ENCODE results near the gene DNAJA4.

DNA sequence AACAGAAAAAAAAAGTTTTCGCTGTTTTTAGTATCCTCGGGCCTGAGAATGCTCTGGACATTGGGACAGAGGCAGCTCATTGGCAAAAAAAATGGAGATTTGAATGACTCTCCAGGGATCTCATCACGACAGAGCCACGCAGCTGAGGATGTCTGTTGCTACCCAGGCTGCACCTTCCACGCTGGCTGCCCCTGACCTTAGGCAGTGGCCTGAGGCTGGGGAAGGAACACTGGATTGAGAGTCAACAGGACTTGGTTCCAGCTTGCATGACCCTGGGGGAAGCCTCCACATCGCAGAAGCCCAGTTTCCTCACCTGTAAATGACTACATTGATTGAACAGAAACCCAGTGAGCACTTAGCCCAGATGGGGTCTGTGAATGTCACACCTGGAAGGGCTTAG, 21.3 kb upstream of the DNAJA4 start:
- TF ChIP-seq, protein P1, sequence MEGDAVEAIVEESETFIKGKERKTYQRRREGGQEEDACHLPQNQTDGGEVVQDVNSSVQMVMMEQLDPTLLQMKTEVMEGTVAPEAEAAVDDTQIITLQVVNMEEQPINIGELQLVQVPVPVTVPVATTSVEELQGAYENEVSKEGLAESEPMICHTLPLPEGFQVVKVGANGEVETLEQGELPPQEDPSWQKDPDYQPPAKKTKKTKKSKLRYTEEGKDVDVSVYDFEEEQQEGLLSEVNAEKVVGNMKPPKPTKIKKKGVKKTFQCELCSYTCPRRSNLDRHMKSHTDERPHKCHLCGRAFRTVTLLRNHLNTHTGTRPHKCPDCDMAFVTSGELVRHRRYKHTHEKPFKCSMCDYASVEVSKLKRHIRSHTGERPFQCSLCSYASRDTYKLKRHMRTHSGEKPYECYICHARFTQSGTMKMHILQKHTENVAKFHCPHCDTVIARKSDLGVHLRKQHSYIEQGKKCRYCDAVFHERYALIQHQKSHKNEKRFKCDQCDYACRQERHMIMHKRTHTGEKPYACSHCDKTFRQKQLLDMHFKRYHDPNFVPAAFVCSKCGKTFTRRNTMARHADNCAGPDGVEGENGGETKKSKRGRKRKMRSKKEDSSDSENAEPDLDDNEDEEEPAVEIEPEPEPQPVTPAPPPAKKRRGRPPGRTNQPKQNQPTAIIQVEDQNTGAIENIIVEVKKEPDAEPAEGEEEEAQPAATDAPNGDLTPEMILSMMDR (conservative IDR thresholded peaks at IDR 0.05; ENCODE audit: low read length) = no peak
- no peak for TF ChIP-seq EZH2phosphoT487 (IDR thresholded peaks at IDR 0.05; ENCODE audit: borderline replicate concordance, low read depth, low read length)
